DMS 273 (cell line): Measurements from ENCODE around the gene UBE3C.
"Not testable (repeated sequence)": the region's sequence is repeated elsewhere in the genome, so short reads cannot be mapped to it uniquely, and the experiment has no call there.

Source experiments
- DNase-seq: peaks from one replicate; lab custom pipeline; 2025; ENCODE audit not compliant: unreplicated experiment; lab: John Stamatoyannopoulos, UW

The UBE3C gene

DNA sequence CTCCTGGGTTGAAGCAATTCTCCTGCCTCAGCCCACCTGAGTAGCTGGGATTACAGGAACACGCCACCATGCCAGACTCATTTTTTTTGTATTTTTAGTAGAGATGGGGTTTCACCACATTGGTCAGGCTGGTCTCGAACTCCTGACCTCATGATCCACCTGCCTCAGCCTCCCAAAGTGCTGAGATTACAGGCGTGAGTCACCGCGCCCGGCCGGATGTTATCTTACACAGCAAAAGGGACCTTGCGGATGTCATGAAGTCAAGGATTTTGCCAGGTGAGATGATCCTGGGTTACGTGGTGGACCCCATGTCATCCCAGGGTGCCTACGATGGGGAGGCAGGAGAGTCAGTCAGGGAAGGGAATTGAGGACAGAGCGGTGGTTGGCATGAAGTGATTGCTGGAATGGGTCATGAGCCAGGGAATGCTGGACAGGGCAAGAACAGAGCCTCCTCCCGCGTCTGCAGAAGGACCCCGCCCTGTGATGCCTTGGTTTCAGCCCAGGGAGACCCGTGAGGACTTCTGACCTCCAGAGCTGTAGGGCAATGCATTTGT is 8.7 kb upstream of the UBE3C start:
- DNase-seq, result no peak

GRCh38 chr7:157130849-157131248 is 7.9 kb upstream of the UBE3C start:
- not testable (repeated sequence) for DNase-seq

DNA sequence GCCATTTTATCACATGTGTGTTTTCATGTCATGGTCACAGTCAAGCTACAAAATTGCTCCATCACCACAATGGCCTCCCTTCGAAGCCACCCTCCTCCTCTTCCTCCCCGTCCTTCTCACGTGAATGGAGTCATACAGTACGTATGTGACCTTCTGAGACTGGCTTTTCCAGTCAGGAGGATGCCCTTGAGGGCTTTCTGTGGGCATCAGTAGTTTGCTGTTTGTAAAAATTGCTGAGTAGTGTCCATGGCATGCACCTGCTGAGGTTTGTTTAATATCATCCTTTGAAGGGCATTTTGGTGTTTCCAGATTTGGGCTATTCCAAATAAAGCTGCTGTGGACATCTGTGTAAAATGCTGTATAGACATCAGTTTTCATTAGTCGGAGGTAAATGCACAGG is 5.9 kb upstream of the UBE3C start:
- DNase-seq, result no peak

DNA sequence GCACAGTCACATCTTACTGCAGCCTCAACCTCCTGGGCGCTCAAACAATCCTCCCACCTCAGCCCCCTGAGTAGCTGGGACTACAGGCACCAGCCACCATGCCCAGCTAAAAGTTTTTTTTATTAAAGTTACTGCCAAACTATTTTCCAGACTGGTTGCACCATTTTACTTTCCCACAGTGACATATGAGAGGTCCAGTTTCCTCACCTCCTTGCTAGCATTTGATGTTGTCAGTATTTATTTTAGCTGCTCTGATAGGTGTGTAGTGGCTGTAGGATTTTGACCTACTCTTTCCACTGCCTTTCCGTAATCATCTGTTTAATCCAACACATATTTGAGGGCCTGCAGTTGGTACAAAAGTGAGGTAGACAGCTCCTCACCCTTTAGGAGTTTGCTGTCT is 5.4 kb upstream of the UBE3C start:
- DNase-seq, result no peak

DNA sequence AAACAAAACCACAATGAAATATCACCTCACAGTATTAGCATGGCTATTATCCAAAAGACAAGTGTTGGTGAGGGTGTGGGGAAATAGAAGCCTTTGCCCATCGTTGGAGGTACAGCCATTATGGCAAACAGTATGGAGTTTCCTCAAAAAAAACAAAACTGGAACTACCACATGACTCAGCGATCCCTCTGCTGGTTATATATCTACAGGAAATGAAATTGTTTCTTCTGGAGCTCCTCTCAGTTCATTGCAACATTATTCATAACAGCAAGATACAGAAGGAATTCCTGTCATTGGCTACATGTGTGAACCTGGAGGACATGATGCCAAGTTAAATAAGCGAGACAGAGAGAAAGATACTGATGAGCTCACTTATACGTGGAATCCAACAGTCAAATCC is 2.4 kb upstream of the UBE3C start:
- peak; percentile 64 for DNase-seq

DNA sequence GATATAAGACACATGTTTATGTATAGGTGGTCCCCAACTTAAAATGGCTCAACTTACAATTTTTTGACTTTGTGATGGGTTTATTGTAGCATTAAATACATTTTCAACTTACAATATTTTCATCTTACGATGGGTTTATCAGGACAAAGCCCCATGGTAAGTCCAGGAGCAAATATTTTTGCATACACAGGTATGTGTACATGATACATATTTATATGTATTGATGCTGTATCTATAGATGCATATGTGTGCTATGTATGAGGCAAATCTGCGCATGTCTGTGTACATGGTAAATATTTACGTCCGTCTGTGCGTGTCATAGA is 664 bp upstream of the UBE3C start:
- DNase-seq, result no peak

GRCh38 chr7:157139111-157139809 is 534 bp downstream of the UBE3C start:
- DNase-seq, result peak; percentile 81

- no peak for DNase-seq
Observed at GRCh38 chr7:157139810-157140510, 1.2 kb downstream of the UBE3C start.

- DNase-seq, result no peak
Observed at GRCh38 chr7:157140511-157140905, 1.8 kb downstream of the UBE3C start.

DNA sequence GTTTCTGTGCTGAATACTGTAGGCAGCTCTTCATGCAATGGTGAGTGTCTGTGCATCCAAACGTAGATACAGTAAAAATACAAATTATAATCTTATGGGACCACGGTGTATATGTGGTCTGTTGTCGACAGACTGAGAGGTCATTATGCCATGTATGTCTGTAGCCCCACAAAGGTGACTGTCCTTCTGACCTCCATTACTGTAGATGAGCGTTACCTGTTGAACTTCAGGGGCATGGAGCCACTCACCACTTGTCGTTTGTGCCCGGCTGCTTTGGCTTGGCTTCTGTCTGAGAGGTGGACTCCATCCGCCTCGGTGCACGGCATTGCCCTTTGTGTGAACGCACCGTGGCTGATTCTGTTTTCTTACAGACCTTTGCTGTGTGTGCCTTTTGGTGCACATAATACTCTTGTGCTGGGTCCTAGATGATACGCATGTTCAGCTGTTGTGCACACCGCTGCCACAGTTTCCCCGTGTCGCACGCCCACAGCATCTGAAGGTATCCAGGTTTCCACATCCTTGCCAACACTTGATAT is 2.9 kb downstream of the UBE3C start:
- DNase-seq, result no peak

- DNase-seq, result no peak
Observed at GRCh38 chr7:157143788-157144187, 5.1 kb downstream of the UBE3C start.

DNA sequence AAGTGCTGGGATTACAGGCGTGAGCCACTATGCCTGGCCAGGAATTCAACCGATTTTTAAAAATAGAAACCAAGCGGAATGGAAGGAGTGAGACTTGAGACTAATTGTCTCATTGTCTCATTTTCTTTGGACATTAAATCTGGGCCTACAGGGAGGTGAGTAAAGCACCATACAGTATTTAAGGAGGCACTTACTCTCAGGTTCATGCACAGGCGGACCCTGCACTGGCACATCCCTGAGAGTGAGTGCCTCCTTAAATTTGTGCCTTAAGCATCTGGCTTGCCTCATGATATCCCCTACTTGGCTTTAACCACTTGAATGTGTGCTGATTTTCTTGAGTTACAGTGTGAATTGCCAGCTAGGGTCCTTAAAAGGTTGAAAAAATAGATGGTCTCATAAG is 10.6 kb downstream of the UBE3C start:
- DNase-seq, result no peak

DNA sequence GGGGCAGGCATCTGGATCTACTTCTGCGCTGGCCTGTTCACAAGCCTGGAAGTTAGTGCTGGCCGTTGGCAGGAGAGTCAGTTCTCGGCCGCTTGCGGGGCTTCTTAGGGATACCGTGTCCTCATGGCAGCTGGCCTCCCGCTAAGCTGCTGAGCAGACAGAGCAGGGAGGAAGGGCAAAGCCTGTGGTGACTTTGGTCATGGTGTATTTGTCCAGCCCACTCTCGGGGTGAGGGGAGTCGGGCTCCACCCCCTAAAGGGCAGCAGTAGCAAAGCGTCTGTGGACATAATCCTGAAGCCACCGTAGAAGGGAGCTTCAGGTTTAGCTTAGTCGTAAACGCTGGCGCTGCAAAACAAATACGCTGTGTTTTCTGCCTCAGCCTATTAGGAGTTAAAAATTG is 12.2 kb downstream of the UBE3C start:
- peak; percentile 60 for DNase-seq

- no peak for DNase-seq
Observed at GRCh38 chr7:157151626-157152339, 13.1 kb downstream of the UBE3C start.

- no peak for DNase-seq
Observed at GRCh38 chr7:157152391-157152937, 13.7 kb downstream of the UBE3C start.

DNA sequence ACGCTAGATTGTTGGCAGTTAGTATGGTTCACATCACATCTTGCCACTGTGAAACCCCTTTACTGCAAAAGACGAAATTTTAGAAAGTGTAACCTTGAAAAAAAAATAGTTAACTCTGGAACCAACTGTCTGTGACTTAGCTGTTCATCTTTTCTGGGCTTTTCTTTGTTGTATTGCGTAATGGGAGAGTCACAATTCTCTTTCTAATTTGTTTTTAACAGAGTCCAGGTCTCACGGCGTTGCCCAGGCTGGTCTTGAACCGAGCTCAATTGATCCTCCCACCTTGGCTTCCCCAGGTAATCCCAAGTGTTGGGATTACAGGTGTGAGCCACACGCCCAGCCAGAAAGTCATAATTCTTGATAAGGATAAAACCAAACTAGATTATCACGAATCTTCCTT is 14.5 kb downstream of the UBE3C start:
- DNase-seq, result no peak

DNA sequence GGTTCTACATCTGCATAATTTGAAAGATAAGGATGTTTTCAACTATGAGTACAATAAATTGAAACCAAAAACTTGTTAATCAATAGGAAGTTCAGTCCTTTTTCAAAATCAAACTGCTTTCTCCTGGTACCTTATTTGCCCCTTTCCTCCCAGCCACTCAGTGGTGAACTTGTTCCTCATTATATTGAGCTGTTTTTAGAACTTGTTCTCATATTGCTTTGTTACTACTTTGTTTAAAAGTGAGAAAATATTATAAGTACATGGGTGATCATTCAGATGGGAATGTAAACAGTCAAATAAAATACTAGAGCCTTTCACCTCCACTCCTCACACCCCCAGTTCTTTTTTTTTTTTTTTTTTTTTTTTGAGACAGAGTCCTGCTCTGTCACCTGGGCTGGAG is 17.2 kb downstream of the UBE3C start:
- no peak for DNase-seq

- no peak for DNase-seq
Observed at GRCh38 chr7:157158400-157158799, 19.7 kb downstream of the UBE3C start.

DNA sequence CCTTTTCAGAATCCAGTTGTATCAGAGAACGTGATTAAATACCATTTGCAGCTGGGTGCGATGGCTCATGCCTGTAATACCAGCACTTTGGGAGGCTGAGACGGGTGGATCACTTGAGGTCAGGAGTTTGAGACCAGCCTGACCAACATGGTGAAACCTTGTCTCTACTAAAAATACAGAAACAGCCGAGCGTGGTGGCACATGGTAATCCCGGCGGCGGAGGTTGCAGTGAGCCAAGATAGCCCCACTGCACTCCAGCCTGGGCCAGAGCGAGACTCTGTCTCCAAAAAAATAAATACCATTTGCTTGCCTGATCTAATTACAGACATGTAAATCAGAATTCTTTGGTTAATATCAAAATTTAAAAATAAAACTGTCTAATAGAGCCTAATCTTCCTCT is 20.8 kb downstream of the UBE3C start:
- not testable (repeated sequence) for DNase-seq

GRCh38 chr7:157160433-157160832 is 21.7 kb downstream of the UBE3C start:
- no peak for DNase-seq

- DNase-seq, result no peak
Observed at GRCh38 chr7:157165987-157166386, 27.3 kb downstream of the UBE3C start.
